ENCODE results near the gene ZNF319. TPM values are rescaled to one million over a fixed set of nuclear protein-coding genes. Genes with fewer than 3 reads are reported as not detected.

ZNF319 gene
- total RNA-seq, result 1 to 10 TPM; 3.5 to 7.0 (median 4.9) TPM
- polyA plus RNA-seq, result 1 to 10 TPM; 3.9 to 4.0 TPM

GRCh38 chr16:57999971-58000705 is at the start of gene ZNF319:
ZNF319 (minus strand) TSS chr16:58000672; CDS start chr16:57998265, 2,407 bp downstream.
- no peaks in the 10 kb centered on the region for H3K9me3 ChIP-seq
- peaks cover 4 to 15% (median 5%) of the 10 kb centered on the region in 3 donors for H3K4me1 ChIP-seq
- WGBS, 2 donors, result 0 to 1% methylated on average over 49 to 95 of the region's 95 CpGs

GRCh38 chr16:58049232-58050185 is 49.0 kb upstream of the ZNF319 start:
- no peak for DNase-seq
- WGBS, 2 donors, result 78 to 84% methylated on average over 17 of the region's 17 CpGs
- Histone ChIP-seq H3K4me1 (no peaks in the 10 kb centered on the region), H3K4me3 (no peak overlapping the region), H3K9me3 (no peaks in the 10 kb centered on the region), H3K36me3 (no peaks in the 10 kb centered on the region), H3K27me3 (no peaks in the 10 kb centered on the region), H3K27ac (no peak overlapping the region)
- TF ChIP-seq CTCF (IDR thresholded peaks at IDR 0.05), result no peak
- no peak for FAIRE-seq
- intact Hi-C loops (cut with DNase I), result no loop called here
- ATAC-seq, result no peak

More at GRCh38 chr16:57999971-58000705, at the start of gene ZNF319:
- Histone ChIP-seq H3K27ac (peak within 1 kb of the TSS; percentile 78 to 83 (median 81)), H3K4me3 (peak within 1 kb of the TSS; percentile 66 to 83 (median 73)), H3K36me3 (peaks cover 8 to 22% (median 13%) of the 10 kb centered on the region in 3 donors), H3K27me3 (no peaks in the 10 kb centered on the region)
- no peak for TF ChIP-seq CTCF (IDR thresholded peaks at IDR 0.05)
- FAIRE-seq, result no peak
- intact Hi-C loops (cut with DNase I), result loop anchor here in 2 of 3 donors (2.0 to 10.0 kb wide), 4 partner anchors 98 to 415 kb away; no protein-coding TSS in a partner anchor
- peak in 2 of 6 donors; percentile 66 to 95 for DNase-seq
- peak in 3 of 4 donors; percentile 0 to 18 (median 1) for ATAC-seq

- ATAC-seq (no peak), FAIRE-seq (no peak)
- 79% methylated on average over 13 of the region's 13 CpGs for WGBS, 2 donors
These were observed 48.2 kb upstream of the ZNF319 start for GRCh38 chr16:58048494-58049231.

More at GRCh38 chr16:58048494-58049231, 48.2 kb upstream of the ZNF319 start:
- Histone ChIP-seq H3K4me1 (no peaks in the 10 kb centered on the region), H3K4me3 (no peak overlapping the region), H3K9me3 (no peaks in the 10 kb centered on the region), H3K36me3 (no peaks in the 10 kb centered on the region), H3K27ac (no peak overlapping the region), H3K27me3 (no peaks in the 10 kb centered on the region)
- DNase-seq, result no peak
- TF ChIP-seq CTCF (IDR thresholded peaks at IDR 0.05), result no peak
- intact Hi-C loops (cut with DNase I), result no loop called here
